Measurements from ENCODE around the gene CDC42BPG. TPM values are rescaled to one million over a fixed set of nuclear protein-coding genes. Genes with fewer than 3 reads are reported as not detected.
A peak's percentile ranks its signal among the peaks of the same experiment; 100 is the strongest.

The CDC42BPG gene
- total RNA-seq, 2 experiments from 2014 or later: 3.4 to 3.5 TPM

DNA sequence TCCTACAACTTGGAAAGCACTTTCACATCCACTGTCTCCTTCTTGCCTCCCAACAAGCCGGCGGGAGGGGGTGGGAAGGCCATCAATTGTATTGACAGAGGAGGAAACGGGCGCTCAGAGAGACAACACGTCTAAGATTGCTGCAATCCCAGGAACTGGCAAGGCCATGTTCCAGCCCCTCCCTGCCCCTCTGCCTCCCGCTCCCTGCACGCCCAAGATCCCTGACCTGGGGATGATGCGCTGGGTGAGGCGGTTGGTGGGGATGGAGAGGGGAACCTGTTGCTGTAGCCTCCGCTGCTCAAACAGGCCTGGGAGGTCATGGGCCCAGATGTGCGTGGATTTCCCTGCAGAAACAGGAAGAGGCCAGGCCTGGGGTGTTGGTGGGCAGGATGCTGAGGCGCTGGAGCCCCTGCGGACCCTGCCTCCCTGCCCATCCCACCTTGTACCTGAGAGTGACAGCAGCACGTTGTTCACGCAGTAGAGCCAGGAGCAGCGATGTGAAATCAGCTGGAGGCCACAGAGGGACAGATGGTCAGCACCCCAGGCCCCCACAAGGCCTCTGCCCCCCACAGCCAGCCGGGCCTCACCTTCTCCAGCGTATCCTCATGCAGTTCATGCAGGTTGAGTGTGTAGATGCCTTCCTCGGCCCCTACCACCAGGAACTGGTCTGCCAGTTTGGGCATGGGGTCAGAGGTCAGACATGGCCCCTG, 48.3 kb downstream of the CDC42BPG start:
- no peaks in the 10 kb centered on the region for H3K27me3 Mint-ChIP-seq
- DNase-seq: no peak
- no peaks in the 10 kb centered on the region for H3K9me3 Mint-ChIP-seq
- ATAC-seq (ENCODE audit: low read depth): no peak
- H3K4me3 Mint-ChIP-seq: no peak overlapping the region
- peaks cover 15% of the 10 kb centered on the region for H3K36me3 Mint-ChIP-seq
- POLR2A ChIA-PET: interaction anchor here (2.5 kb wide), 1 partner anchor 17 kb away, joined by 12 read pairs; the partner anchor contains the start of gene SF1
- peak overlapping the region; percentile 46 for H3K27ac Mint-ChIP-seq
- H3K4me1 Mint-ChIP-seq: peaks cover 42% of the 10 kb centered on the region

DNA sequence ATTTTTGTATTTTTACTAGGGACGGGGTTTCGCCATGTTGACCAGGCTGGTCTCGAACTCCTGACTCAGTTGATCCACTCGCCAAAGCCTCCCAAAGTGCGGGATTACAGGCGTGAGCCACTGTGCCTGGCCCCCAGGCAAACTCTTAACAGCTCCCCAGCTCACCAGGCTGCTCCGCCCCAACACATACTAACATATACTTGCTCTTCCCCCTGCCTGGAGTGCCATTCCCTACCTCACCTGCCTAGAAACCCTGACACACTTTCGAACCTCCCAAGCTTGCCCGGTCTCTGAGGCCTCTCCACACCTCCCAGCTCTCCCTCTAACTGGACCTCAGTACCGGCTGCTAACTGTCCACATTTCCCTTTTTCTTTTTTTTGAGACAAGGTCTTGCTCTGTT, 49.9 kb downstream of the CDC42BPG start:
- Mint-ChIP-seq H3K27me3 (no peaks in the 10 kb centered on the region), H3K27ac (peak overlapping the region; percentile 96), H3K4me1 (peaks cover 36% of the 10 kb centered on the region), H3K9me3 (no peaks in the 10 kb centered on the region), H3K36me3 (peaks cover 17% of the 10 kb centered on the region), H3K4me3 (no peak overlapping the region)
- ATAC-seq (ENCODE audit: low read depth) (no peak), DNase-seq (no peak)
- POLR2A ChIA-PET: interaction anchor here (0.8 to 2.6 kb wide), 6 partner anchors 8 to 50 kb away, joined by 3 to 11 read pairs (median 4); partner anchors contain the start of genes MAP4K2, RASGRP2 and SF1

DNA sequence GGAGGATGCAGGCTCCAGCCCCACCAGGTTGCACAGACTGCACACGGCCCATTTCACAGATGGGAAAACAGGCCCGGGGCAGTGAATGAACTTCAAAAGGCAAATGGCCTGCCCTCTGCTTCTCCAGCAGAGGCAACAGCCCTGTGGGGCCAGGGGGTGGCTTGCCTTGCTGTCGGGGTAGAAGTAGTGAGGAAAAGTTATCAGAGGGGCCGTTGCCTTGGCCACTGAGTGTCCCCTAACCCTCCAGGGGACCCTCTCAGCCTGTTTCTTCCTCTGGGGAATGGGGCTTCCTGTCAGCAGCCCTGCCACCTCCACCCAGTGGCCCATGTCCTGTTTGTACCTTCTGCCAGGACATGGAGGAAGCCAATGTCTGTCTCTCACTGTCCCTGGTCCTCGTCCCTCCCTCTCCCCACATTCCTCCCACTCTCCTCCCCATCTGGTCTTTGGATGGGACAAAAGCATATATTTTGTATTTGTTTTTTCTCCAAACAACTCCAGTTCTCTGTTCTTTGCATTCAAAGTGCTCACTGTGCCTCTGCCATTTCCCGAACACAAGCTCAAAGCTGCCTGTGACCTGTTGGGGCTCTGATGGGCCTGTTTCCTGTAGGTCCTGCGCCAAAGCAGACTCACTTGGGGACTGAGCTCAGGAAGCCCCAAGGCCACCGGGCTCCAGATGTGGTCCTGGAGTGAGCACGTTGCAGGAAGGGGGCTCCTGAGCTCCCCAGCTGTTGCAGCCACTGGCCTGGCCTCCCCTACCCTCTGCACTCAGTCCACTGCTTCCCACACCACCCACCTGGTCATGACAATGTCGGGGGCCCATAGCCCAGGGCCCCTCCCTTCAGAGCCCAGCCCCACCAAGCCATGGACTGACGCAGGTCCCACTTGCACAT, 50.9 kb downstream of the CDC42BPG start:
- POLR2A ChIA-PET: interaction anchor here (0.8 to 2.6 kb wide), 6 partner anchors 8 to 49 kb away, joined by 3 to 11 read pairs (median 4); partner anchors contain the start of genes MAP4K2, RASGRP2 and SF1
- Mint-ChIP-seq H3K4me1 (peaks cover 30% of the 10 kb centered on the region), H3K36me3 (peaks cover 12% of the 10 kb centered on the region), H3K9me3 (no peaks in the 10 kb centered on the region), H3K27me3 (no peaks in the 10 kb centered on the region), H3K27ac (peak overlapping the region; percentile 96), H3K4me3 (peak overlapping the region; percentile 35)
- no peak for DNase-seq
- ATAC-seq (ENCODE audit: low read depth): peak; percentile 62

DNA sequence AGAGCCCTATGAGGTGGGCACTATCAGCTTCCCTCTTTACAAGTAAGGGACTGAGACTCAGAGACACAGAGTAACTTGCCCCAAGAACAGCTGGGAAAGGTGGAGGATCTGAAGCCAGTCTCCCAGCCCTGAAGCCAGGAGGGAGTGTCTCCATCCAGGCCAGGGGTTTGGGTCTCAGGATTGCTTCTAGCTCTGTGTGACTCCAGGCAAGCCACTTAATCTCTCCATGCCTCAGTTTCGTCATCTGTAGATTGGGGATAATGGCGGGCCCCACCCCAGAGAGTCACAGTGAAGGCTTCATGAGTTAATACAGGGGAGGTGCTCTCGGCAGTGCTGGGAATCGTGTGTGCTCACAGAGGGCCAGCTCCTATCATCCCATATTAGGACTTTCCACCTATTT, 52.0 kb downstream of the CDC42BPG start:
- Mint-ChIP-seq H3K9me3 (no peaks in the 10 kb centered on the region), H3K27me3 (no peaks in the 10 kb centered on the region), H3K27ac (peak overlapping the region; percentile 68), H3K4me3 (no peak overlapping the region), H3K4me1 (peaks cover 31% of the 10 kb centered on the region), H3K36me3 (peaks cover 12% of the 10 kb centered on the region)
- DNase-seq (no peak), ATAC-seq (ENCODE audit: low read depth) (no peak)
- POLR2A ChIA-PET: interaction anchor here (1.1 kb wide), 1 partner anchor 16 kb away, joined by 3 read pairs; no protein-coding TSS in a partner anchor

DNA sequence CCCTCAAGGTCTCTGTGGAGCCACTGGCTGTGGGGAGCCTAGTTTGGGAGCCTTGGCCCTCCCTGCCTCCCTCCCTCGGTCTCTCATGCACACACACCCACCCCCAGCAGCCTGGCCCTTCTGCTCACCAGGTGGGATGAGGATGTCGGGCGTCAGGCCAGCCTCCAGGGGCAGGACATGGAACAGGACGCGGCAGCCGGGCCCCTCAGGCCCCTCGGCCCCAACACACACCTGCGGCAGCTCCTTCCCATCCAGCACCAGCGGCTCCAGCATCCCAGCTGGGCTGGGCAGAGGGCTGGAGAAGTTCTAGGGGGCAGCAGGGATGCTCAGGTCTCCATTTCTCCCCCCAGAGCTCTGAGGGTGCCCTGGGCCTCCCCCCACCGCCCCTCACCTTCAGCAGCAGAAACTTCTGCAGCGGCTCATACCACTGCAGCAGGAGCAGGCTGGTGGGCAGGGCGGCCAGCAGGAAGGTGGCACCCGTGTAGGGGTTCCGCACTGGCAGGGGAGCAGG, 52.6 kb downstream of the CDC42BPG start:
- no peak overlapping the region for H3K4me3 Mint-ChIP-seq
- no peaks in the 10 kb centered on the region for H3K27me3 Mint-ChIP-seq
- peaks cover 12% of the 10 kb centered on the region for H3K36me3 Mint-ChIP-seq
- no peak overlapping the region for H3K27ac Mint-ChIP-seq
- DNase-seq: no peak
- H3K9me3 Mint-ChIP-seq: no peaks in the 10 kb centered on the region
- no peak for ATAC-seq (ENCODE audit: low read depth)
- POLR2A ChIA-PET: interaction anchor here (1.1 kb wide), 2 partner anchors 13 to 17 kb away, joined by 3 read pairs; no protein-coding TSS in a partner anchor
- H3K4me1 Mint-ChIP-seq: peaks cover 32% of the 10 kb centered on the region

DNA sequence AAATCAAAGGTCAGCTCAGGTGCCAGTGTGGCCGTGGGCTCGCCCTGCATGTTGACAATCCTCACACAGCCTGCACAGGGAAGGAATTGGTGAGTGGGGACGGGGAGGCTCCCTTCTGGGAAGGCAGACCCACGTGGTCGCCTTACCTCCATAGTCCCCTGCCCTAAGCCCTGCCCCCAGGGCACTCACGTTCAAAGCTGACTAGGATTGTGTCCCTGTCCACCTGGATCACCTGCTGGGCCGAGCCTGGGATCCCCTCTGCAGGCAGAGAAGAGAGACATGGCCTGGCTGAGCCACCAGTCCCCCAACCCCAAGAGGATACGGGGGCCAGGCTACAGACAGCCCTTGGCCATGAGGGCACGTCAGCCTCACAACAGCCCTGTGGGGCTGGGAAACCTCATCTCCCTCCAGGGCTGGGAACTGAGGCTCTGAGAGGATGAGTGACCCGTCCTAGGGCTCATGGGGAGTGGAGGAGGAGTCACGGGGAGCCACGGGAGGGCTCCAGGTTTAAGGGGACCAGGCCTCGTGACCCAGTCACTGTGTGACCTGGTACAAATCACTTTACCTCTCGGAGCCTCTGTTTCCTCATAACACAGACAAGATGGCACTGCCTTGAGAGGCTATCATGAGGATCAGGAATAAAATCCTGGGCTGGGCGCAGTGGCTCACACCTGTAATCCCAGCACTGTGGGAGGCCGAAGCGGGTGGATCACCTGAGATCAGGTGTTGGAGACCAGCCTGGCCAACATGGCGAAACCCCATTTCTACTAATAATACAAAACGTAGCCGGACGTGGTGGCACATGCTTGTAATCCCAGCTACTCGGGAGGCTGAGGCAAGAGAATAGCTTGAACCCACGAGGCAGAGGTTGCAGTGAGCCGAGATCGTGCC, 54.0 kb downstream of the CDC42BPG start:
- POLR2A ChIA-PET: interaction anchor here (1.1 kb wide), 1 partner anchor 11 kb away, joined by 3 read pairs; no protein-coding TSS in a partner anchor
- Mint-ChIP-seq H3K4me1 (peaks cover 21% of the 10 kb centered on the region), H3K4me3 (no peak overlapping the region), H3K36me3 (peaks cover 12% of the 10 kb centered on the region), H3K27me3 (no peaks in the 10 kb centered on the region), H3K9me3 (no peaks in the 10 kb centered on the region), H3K27ac (no peak overlapping the region)
- no peak for ATAC-seq (ENCODE audit: low read depth)
- DNase-seq: no peak

DNA sequence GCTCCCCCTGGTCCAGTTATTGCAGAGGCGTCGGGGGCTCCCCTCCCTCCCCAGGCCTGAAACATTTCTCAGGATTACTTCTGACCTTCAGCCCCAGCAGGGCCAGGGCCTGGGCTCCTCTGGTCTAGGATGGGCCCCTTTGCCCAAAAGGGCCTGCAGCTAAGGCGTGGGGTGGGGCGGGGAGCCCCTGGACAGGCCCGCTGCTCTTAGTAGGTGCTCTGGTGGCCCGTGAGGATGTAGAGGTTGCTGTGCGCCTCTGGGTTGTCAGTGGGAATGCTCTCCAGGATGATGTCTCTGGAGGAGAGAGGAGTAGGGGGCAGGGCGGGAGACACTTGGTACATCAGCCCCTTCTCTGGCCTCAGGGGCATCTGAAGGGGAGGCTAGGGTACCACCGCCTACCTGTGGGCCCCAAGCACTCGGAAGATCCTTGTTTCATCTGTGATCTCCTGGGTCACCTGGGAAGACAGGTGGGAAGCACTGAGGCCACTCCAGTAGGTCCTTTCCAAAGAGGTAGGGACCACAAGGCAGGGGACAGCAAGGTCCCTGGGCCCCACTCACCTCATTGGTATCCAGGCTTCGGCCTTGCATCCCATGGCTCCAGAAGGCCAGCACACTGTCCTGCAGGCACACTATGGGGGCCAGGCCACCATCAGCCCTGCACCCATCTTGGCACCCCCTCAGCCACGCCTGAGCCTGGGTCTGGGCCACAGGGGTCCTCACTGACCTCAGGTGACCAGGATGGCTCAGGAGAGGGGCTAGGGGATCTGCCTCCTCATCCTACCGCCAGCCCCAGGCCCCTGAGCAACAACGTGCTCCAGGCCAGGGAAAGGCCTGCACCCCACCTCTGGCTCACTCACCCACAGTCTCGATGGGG, 54.9 kb downstream of the CDC42BPG start:
- Mint-ChIP-seq H3K4me3 (no peak overlapping the region), H3K4me1 (peaks cover 16% of the 10 kb centered on the region), H3K9me3 (no peaks in the 10 kb centered on the region), H3K27me3 (no peaks in the 10 kb centered on the region), H3K27ac (no peak overlapping the region), H3K36me3 (peaks cover 7% of the 10 kb centered on the region)
- POLR2A ChIA-PET: interaction anchor here (1.4 kb wide), 1 partner anchor 11 kb away, joined by 4 read pairs; the partner anchor contains the start of gene SF1
- ATAC-seq (ENCODE audit: low read depth) (no peak), DNase-seq (peak; percentile 14)

DNA sequence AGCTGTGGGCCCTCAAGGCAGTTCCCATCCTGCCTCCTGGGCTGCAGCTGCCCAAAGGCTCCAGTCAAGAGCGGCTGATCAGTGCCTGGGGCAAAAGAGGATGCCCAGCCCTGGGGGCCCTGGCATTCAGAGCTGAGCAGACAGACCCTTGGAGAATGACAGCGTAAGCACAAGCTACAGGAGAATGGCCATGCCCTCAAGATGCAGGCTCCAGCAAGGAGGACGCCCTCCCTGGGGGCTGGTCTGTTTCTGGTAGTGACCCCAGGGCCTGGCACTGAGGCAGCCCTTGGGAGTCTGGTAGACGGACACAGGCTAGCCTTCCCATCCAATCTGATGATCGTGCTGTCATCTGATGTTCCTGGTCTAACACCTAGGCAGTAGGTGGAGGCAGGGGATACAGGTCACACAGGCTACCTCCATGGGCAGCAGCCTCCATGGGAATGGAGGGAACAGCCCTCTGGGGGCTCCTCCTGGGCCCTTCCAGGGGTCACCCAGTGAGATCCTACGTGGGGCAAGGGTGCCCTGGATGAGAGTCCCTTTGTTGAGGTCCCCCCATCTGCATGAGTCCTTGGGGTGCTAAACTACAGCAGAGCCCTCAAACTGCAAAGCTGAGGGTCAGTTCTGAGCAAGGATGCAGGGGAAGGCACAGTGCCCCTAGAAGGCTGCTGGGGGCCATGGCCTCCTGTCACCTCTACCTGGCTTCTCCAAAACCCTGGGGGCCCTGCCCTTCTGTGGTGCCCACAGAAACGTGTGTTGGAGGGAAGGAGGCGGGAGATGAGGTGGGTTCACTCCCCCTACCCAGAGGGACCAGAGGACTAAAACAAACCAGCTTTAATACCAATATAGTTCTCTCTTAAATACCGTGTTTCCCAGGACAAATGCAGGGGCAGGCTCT, 55.9 kb downstream of the CDC42BPG start:
- ATAC-seq (ENCODE audit: low read depth) (no peak), DNase-seq (peak; percentile 25)
- Mint-ChIP-seq H3K4me3 (no peak overlapping the region), H3K27ac (no peak overlapping the region), H3K4me1 (peaks cover 8% of the 10 kb centered on the region), H3K27me3 (no peaks in the 10 kb centered on the region), H3K36me3 (peaks cover 6% of the 10 kb centered on the region), H3K9me3 (no peaks in the 10 kb centered on the region)
- POLR2A ChIA-PET: interaction anchor here (0.6 to 1.4 kb wide), 3 partner anchors 9 to 14 kb away, joined by 4 to 8 read pairs (median 4); partner anchors contain the start of gene SF1

DNA sequence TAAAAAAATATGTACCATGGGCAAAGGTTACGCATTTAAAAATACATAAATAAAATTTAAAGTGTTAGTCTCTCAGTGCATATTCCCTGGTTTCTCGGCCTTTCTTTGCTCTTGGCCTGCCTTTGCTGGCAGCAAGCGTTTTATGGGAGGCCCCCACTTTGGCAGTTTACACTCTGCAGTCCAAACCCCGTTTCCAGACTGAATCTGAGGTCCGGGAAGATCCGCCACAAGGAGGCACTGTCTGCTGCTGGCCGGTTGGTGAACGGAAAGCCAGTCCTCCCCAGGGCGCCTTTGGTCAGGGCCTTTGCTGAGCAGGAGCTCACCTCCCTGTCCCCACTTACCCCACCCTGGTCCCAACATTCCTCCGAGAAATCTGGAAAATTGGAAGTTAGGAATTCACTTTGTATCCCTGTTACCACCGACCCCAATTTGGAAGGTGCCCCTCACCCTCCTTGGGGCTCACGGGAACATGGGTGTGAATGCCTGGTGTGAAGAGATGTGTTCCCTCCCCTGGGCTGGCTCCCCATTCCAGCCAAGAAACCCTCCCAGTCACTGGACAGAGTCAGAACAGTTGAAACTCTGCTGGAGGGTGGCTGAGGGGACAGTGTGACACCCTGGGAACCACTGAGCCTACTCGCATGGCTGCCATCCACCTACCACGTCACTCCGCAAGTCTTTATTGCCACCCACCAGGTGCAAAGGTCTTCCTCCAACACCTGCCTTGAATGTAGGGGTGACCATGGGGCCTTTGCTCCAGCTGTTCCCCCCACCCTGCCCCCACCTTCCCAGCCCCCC, 56.7 kb downstream of the CDC42BPG start:
- no peak overlapping the region for H3K4me3 Mint-ChIP-seq
- H3K27ac Mint-ChIP-seq: no peak overlapping the region
- H3K4me1 Mint-ChIP-seq: peaks cover 3% of the 10 kb centered on the region
- peaks cover 4% of the 10 kb centered on the region for H3K36me3 Mint-ChIP-seq
- DNase-seq: peak; percentile 65
- POLR2A ChIA-PET: interaction anchor here (0.9 to 1.4 kb wide), 2 partner anchors 9 to 10 kb away, joined by 4 read pairs; partner anchors contain the start of gene SF1
- no peaks in the 10 kb centered on the region for H3K27me3 Mint-ChIP-seq
- no peaks in the 10 kb centered on the region for H3K9me3 Mint-ChIP-seq
- peak; percentile 73 for ATAC-seq (ENCODE audit: low read depth)

DNA sequence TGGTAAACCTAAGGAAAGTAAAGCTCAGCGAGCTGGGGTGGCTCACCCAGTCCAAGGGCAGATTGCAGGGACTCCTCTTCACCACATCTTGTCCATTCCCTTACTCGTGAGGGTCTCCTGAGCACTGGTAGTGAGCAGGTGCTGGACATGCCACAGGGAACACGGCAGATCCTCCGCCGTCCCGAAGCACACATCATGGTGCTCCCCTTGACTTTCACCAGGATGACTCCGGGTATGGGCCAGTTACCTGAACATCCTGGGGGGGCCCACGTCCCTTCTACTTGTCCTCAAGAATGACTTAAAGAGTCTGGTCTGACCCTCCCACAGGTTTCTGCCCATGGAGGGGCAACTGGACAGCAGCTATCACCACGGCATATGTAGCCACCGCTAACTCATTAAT, 58.1 kb downstream of the CDC42BPG start:
- POLR2A ChIA-PET: interaction anchor here (0.8 to 1.2 kb wide), 3 partner anchors 13 to 59 kb away, joined by 3 to 5 read pairs (median 4); no protein-coding TSS in a partner anchor
- H3K27ac Mint-ChIP-seq: no peak overlapping the region
- peaks cover 3% of the 10 kb centered on the region for H3K4me1 Mint-ChIP-seq
- H3K9me3 Mint-ChIP-seq: no peaks in the 10 kb centered on the region
- ATAC-seq (ENCODE audit: low read depth): no peak
- H3K4me3 Mint-ChIP-seq: no peak overlapping the region
- no peak for DNase-seq
- peaks cover 4% of the 10 kb centered on the region for H3K36me3 Mint-ChIP-seq
- H3K27me3 Mint-ChIP-seq: no peaks in the 10 kb centered on the region
